ENCODE measurements around the gene HDAC11. TPM values are rescaled to one million over a fixed set of nuclear protein-coding genes. Genes with fewer than 3 reads are reported as not detected.
"Not testable (repeated sequence)": the region's sequence is repeated elsewhere in the genome, so short reads cannot be mapped to it uniquely, and the experiment has no call there.

Gene HDAC11
- total RNA-seq, 1 experiment from 2014 or later = 1.0 TPM

DNA sequence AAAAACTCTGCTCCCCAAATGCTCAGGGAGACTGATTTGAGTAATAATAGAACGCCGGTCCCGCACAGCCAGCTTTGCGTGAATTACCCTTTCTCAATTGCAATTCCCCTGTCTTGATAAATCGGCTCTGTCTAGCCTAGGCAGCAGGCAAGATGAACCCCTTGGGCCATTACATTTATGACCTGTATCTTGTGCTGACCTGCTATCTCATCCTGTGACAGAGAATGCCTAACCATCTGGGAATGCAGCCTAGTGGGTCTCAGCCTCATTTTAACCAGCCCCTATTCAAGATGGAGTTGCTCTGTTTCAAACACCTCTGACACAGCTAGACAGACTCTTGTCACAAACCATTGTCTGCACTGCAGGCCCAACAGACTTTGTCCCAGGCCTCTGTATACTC is 46.2 kb upstream of the HDAC11 start:
- BruUV-seq (replicated peaks) = no TSS peak
- intact Hi-C loops (cut with micrococcal nuclease; ENCODE audit: unreplicated experiment) = no loop called here
- H3K4me3 ChIP-seq (ENCODE audit: low read depth, low read length, poor library complexity, severe bottlenecking) = no peak overlapping the region
- peaks cover 5% of the 10 kb centered on the region for H3K27me3 ChIP-seq (replicated peaks; ENCODE audit: insufficient read depth, low read depth, low read length, poor library complexity)
- POLR2A ChIA-PET (ENCODE audit: low non-redundant PET) = no interaction called here
- H3K9me3 ChIP-seq (ENCODE audit: low read depth, low read length, poor library complexity, severe bottlenecking) = no peaks in the 10 kb centered on the region
- no peak for DNase-seq (ENCODE audit: low spot score)
- CTCF ChIA-PET = no interaction called here
- H3K27ac ChIP-seq (ENCODE audit: low read depth, low read length, poor library complexity, severe bottlenecking) = no peak overlapping the region
- TF ChIP-seq EZH2 (IDR thresholded peaks at IDR 0.05; ENCODE audit: borderline replicate concordance, low read depth, low read length, poor library complexity, severe bottlenecking) (no peak), CTCF (conservative IDR thresholded peaks at IDR 0.05; ENCODE audit: low read depth, low read length) (no peak)
- no peaks in the 10 kb centered on the region for H3K36me3 ChIP-seq (ENCODE audit: insufficient read depth, low read length, poor library complexity, severe bottlenecking)
- no peaks in the 10 kb centered on the region for H3K4me1 ChIP-seq (ENCODE audit: insufficient read depth, low read length, poor library complexity, severe bottlenecking)

DNA sequence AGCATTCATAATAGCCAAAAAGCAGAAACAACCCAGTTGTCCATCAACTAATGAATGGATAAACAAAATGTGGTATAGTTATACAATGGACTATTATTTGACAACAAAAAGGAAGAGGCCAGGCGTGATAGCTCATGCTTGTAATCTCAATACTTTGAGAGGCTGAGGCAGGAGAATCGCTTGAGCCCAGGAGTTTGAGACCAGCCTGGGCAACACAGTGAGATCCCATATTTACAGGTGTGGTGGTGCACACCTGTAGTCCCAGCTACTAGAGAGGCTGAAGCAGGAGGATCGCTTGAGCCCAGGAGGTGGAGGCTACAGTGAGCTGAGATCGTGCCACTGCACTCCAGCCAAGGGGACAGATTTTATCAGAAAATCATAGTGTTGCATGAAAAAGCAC is 43.9 kb upstream of the HDAC11 start:
- H3K27me3 ChIP-seq (replicated peaks; ENCODE audit: insufficient read depth, low read depth, low read length, poor library complexity); H3K36me3 ChIP-seq (ENCODE audit: insufficient read depth, low read length, poor library complexity, severe bottlenecking); H3K9me3 ChIP-seq (ENCODE audit: low read depth, low read length, poor library complexity, severe bottlenecking); CTCF ChIA-PET; POLR2A ChIA-PET (ENCODE audit: low non-redundant PET); DNase-seq (ENCODE audit: low spot score); H3K4me3 ChIP-seq (ENCODE audit: low read depth, low read length, poor library complexity, severe bottlenecking); H3K4me1 ChIP-seq (ENCODE audit: insufficient read depth, low read length, poor library complexity, severe bottlenecking); intact Hi-C loops (cut with micrococcal nuclease; ENCODE audit: unreplicated experiment); H3K27ac ChIP-seq (ENCODE audit: low read depth, low read length, poor library complexity, severe bottlenecking); BruUV-seq (replicated peaks): not testable (repeated sequence)

DNA sequence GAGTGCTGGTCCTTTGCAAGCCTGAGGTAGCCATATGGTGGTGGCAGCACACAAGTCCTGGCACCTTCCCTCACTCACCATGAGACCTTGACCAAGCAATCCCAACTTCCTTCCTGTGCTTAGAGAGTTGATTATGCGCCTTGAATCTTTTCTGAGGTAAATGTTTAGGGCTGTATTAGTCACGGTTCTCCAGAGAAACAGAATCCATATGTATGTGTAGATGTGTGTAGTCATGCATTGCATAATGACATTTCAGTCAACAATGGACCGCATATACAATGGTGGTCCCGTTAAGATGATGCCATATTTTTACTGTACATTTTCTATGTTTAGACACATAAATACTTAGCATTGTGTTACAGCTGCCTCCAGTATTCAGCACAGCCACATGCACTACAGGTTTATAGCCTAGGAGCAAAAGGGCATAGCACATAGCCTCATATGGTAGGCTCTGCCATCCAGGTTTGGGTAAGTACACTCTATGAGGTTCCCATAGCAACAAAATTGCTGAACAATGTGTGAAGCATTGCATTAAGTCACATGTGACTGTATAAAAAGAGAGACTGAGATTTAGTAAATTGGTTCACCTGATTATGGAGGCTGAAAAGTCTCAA is 39.8 kb upstream of the HDAC11 start:
- Histone ChIP-seq H3K27me3 (replicated peaks; ENCODE audit: insufficient read depth, low read depth, low read length, poor library complexity) (peaks cover 5% of the 10 kb centered on the region), H3K27ac (ENCODE audit: low read depth, low read length, poor library complexity, severe bottlenecking) (no peak overlapping the region), H3K9me3 (ENCODE audit: low read depth, low read length, poor library complexity, severe bottlenecking) (no peaks in the 10 kb centered on the region), H3K4me1 (ENCODE audit: insufficient read depth, low read length, poor library complexity, severe bottlenecking) (no peaks in the 10 kb centered on the region), H3K36me3 (ENCODE audit: insufficient read depth, low read length, poor library complexity, severe bottlenecking) (no peaks in the 10 kb centered on the region), H3K4me3 (ENCODE audit: low read depth, low read length, poor library complexity, severe bottlenecking) (no peak overlapping the region)
- TF ChIP-seq EZH2 (IDR thresholded peaks at IDR 0.05; ENCODE audit: borderline replicate concordance, low read depth, low read length, poor library complexity, severe bottlenecking) = no peak
- no peak for TF ChIP-seq CTCF (conservative IDR thresholded peaks at IDR 0.05; ENCODE audit: low read depth, low read length)
- intact Hi-C loops (cut with micrococcal nuclease; ENCODE audit: unreplicated experiment) = no loop called here
- BruUV-seq (replicated peaks) = no TSS peak
- CTCF ChIA-PET = no interaction called here
- DNase-seq (ENCODE audit: low spot score) = no peak
- POLR2A ChIA-PET (ENCODE audit: low non-redundant PET) = no interaction called here

DNA sequence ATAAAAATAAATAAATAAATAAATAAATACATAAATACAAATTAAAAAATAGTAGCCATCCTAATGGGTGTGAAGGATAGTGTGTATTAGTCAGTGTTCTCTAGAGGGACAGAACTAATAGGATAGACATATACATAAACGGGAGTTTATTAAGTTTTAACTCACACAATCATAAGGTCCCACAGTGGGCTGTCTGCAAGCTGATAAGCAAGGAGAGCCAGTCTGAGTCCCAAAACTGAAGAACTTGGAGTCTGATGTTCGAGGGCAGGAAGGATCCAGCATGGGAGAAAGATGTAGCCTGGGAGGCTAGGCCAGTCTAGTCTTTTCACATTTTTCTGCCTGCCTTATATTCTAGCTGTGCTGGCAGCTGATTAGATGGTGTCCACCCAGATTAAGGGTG is 37.2 kb upstream of the HDAC11 start:
- intact Hi-C loops (cut with micrococcal nuclease; ENCODE audit: unreplicated experiment); H3K27me3 ChIP-seq (replicated peaks; ENCODE audit: insufficient read depth, low read depth, low read length, poor library complexity); H3K27ac ChIP-seq (ENCODE audit: low read depth, low read length, poor library complexity, severe bottlenecking); POLR2A ChIA-PET (ENCODE audit: low non-redundant PET); BruUV-seq (replicated peaks); CTCF ChIA-PET; DNase-seq (ENCODE audit: low spot score); H3K4me1 ChIP-seq (ENCODE audit: insufficient read depth, low read length, poor library complexity, severe bottlenecking); H3K36me3 ChIP-seq (ENCODE audit: insufficient read depth, low read length, poor library complexity, severe bottlenecking); H3K9me3 ChIP-seq (ENCODE audit: low read depth, low read length, poor library complexity, severe bottlenecking); H3K4me3 ChIP-seq (ENCODE audit: low read depth, low read length, poor library complexity, severe bottlenecking): not testable (repeated sequence)
